ENCODE data around the gene WDR13. TPM values are rescaled to one million over a fixed set of nuclear protein-coding genes. Genes with fewer than 3 reads are reported as not detected.

The WDR13 gene
- total RNA-seq, 1 experiment from 2014 or later = 91.3 TPM

DNA sequence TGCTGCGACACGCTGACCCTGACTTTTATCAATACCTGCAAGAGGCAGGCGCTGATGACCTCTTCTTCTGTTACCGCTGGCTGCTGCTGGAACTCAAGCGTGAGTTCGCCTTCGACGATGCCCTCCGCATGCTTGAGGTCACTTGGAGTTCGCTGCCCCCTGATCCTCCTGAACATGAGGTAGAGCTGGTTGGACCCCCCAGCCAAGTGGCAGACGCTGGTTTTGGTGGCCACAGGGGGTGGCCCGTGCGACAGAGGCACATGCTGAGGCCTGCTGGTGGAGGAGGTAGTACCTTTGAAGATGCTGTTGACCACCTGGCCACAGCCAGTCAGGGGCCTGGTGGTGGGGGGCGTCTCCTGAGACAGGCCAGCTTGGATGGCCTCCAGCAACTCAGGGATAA, 37.2 kb upstream of the WDR13 start:
- ChIA-PET CTCF (no interaction called here), POLR2A (interaction anchor here (0.6 kb wide), 1 partner anchor 1177 kb away, joined by 3 read pairs; no protein-coding TSS in a partner anchor)
- Histone ChIP-seq H3K4me3 (ENCODE audit: low read depth in 2 of 2, low read length in 2 of 2) (no peak overlapping the region), H3K27ac (ENCODE audit: low read length) (no peak overlapping the region), H3K9me3 (ENCODE audit: control insufficient read depth, insufficient read depth, low read depth, low read length) (no peaks in the 10 kb centered on the region), H3K36me3 (ENCODE audit: control insufficient read depth, insufficient read depth, low read length) (no peaks in the 10 kb centered on the region), H3K27me3 (ENCODE audit: control insufficient read depth, insufficient read depth, low read length) (no peaks in the 10 kb centered on the region), H3K4me1 (ENCODE audit: control insufficient read depth, insufficient read depth, low read length) (no peaks in the 10 kb centered on the region)
- BruUV-seq (replicated peaks) = no TSS peak
- ATAC-seq = no peak
- in situ Hi-C loops (cut with HindIII; ENCODE audit: low pct_unique_long_range_greater_than_20kb, low sequenced_read_pairs) (no loop called here), intact Hi-C loops (cut with micrococcal nuclease; ENCODE audit: unreplicated experiment) (no loop called here)
- TF ChIP-seq CTCF (IDR thresholded peaks at IDR 0.05) (no peak), TCF7L2 (IDR thresholded peaks at IDR 0.05; ENCODE audit: low read depth, low read length) (no peak), POLR2AphosphoS5 (IDR thresholded peaks at IDR 0.05; ENCODE audit: low read depth, low read length) (no peak), SIN3A (IDR thresholded peaks at IDR 0.05; ENCODE audit: borderline replicate concordance, insufficient read depth, low read depth, low read length) (no peak)
- TF ChIP-seq, protein P1, sequence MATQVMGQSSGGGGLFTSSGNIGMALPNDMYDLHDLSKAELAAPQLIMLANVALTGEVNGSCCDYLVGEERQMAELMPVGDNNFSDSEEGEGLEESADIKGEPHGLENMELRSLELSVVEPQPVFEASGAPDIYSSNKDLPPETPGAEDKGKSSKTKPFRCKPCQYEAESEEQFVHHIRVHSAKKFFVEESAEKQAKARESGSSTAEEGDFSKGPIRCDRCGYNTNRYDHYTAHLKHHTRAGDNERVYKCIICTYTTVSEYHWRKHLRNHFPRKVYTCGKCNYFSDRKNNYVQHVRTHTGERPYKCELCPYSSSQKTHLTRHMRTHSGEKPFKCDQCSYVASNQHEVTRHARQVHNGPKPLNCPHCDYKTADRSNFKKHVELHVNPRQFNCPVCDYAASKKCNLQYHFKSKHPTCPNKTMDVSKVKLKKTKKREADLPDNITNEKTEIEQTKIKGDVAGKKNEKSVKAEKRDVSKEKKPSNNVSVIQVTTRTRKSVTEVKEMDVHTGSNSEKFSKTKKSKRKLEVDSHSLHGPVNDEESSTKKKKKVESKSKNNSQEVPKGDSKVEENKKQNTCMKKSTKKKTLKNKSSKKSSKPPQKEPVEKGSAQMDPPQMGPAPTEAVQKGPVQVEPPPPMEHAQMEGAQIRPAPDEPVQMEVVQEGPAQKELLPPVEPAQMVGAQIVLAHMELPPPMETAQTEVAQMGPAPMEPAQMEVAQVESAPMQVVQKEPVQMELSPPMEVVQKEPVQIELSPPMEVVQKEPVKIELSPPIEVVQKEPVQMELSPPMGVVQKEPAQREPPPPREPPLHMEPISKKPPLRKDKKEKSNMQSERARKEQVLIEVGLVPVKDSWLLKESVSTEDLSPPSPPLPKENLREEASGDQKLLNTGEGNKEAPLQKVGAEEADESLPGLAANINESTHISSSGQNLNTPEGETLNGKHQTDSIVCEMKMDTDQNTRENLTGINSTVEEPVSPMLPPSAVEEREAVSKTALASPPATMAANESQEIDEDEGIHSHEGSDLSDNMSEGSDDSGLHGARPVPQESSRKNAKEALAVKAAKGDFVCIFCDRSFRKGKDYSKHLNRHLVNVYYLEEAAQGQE (IDR thresholded peaks at IDR 0.05; ENCODE audit: insufficient read depth in 1 of 2, low read depth in 2 of 2, low read length in 1 of 2) = no peak
- no peak for DNase-seq (ENCODE audit: low read depth, low spot score)

DNA sequence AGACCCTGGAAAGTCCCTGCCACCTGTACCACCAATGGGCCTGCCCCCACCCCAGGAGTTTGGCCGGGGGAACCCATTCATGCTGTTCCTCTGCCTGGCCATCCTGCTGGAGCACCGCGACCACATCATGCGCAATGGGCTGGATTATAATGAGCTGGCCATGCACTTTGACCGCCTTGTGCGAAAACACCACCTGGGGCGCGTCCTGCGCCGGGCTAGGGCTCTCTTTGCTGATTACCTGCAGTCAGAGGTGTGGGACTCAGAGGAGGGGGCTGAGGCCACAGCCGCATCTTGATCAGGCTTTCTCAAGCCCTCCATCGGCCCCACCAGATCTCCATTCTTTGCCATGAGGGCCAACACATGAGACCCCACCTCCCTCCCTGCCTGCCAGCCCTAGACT, 36.6 kb upstream of the WDR13 start:
- intact Hi-C loops (cut with micrococcal nuclease; ENCODE audit: unreplicated experiment) (no loop called here), in situ Hi-C loops (cut with HindIII; ENCODE audit: low pct_unique_long_range_greater_than_20kb, low sequenced_read_pairs) (no loop called here)
- Histone ChIP-seq H3K36me3 (ENCODE audit: control insufficient read depth, insufficient read depth, low read length) (no peaks in the 10 kb centered on the region), H3K27ac (ENCODE audit: low read length) (no peak overlapping the region), H3K9me3 (ENCODE audit: control insufficient read depth, insufficient read depth, low read depth, low read length) (no peaks in the 10 kb centered on the region), H3K27me3 (ENCODE audit: control insufficient read depth, insufficient read depth, low read length) (no peaks in the 10 kb centered on the region), H3K4me3 (ENCODE audit: low read depth in 2 of 2, low read length in 2 of 2) (no peak overlapping the region), H3K4me1 (ENCODE audit: control insufficient read depth, insufficient read depth, low read length) (no peaks in the 10 kb centered on the region)
- POLR2A ChIA-PET = no interaction called here
- CTCF ChIA-PET = no interaction called here
- no peak for DNase-seq (ENCODE audit: low read depth, low spot score)
- no TSS peak for BruUV-seq (replicated peaks)
- TF ChIP-seq POLR2AphosphoS5 (IDR thresholded peaks at IDR 0.05; ENCODE audit: low read depth, low read length) (no peak), CTCF (IDR thresholded peaks at IDR 0.05) (no peak), SIN3A (IDR thresholded peaks at IDR 0.05; ENCODE audit: borderline replicate concordance, insufficient read depth, low read depth, low read length) (no peak), TCF7L2 (IDR thresholded peaks at IDR 0.05; ENCODE audit: low read depth, low read length) (no peak)
- TF ChIP-seq, protein P1 (IDR thresholded peaks at IDR 0.05; ENCODE audit: insufficient read depth in 1 of 2, low read depth in 2 of 2, low read length in 1 of 2) = no peak
- ATAC-seq = no peak
